CD4-positive, alpha-beta T cell (primary cell): ENCODE results near the gene CARD19. TPM values are rescaled to one million over a fixed set of nuclear protein-coding genes. Genes with fewer than 3 reads are reported as not detected.

Experiments used
- ATAC-seq: fragments of 200-7000 bp; cut with Tn5 transposase; one replicate; pipeline ENCODE4 v1.10.0; 2022; ENCODE audit warnings: mild to moderate bottlenecking; ENCODE audit not compliant: poor library complexity
- CTCF ChIA-PET: fragments of 350-600 bp; sonication (Branson Sonifier 250); formaldehyde crosslinking; loops from one replicate; lab custom pipeline; 2021; ENCODE audit warnings: antibody characterized with exemption, inconsistent platforms; lab: Charles Lee
- POLR2A ChIA-PET: fragments of 350-600 bp; sonication (Branson Sonifier 250); formaldehyde crosslinking; loops from one replicate; lab custom pipeline; 2021; ENCODE audit warnings: antibody characterized with exemption, inconsistent platforms; lab: Charles Lee
- DNase-seq, 14 experiments: peaks; one replicate each; pipeline ENCODE4 v3.0.0-alpha.2; 2013 to 2020; ENCODE audit warnings: mixed read lengths in 2 of 14
- H3K27ac ChIP-seq, 2 donors: one replicate each; pipeline versions ENCODE4 v1.5.1 to v1.7.0; 2013; ENCODE audit warnings: low read length in 2 of 2, low read depth in 1 of 2, mild to moderate bottlenecking in 1 of 2
- H3K27me3 ChIP-seq, 2 experiments: 1 replicate in 1 of 2; 2 replicates in 1 of 2; pipeline versions ENCODE4 v1.6.1 to v1.7.0; 2013; ENCODE audit warnings: low read length in 2 of 2, control low read depth in 1 of 2, mild to moderate bottlenecking in 1 of 2, moderate library complexity in 1 of 2; ENCODE audit not compliant: insufficient read depth in 2 of 2, control insufficient read depth in 1 of 2
- H3K36me3 ChIP-seq: one replicate; pipeline ENCODE4 v1.6.1; 2013; ENCODE audit warnings: low read length, control low read depth; ENCODE audit not compliant: insufficient read depth
- H3K4me1 ChIP-seq: one replicate; pipeline ENCODE4 v1.6.1; 2013; ENCODE audit warnings: low read length, control low read depth; ENCODE audit not compliant: insufficient read depth
- H3K4me3 ChIP-seq: one replicate; pipeline ENCODE4 v1.5.1; 2013; ENCODE audit warnings: mild to moderate bottlenecking, low read length, moderate library complexity
- H3K9me3 ChIP-seq, 2 experiments: 1 replicate in 1 of 2; 2 replicates in 1 of 2; pipeline versions ENCODE4 v1.6.1 to v1.7.0; 2013; ENCODE audit warnings: low read length in 2 of 2, mild to moderate bottlenecking in 2 of 2, control low read depth in 1 of 2, moderate library complexity in 1 of 2; ENCODE audit not compliant: control insufficient read depth in 1 of 2, insufficient read depth in 1 of 2
- H3K27ac Mint-ChIP-seq: one replicate; pipeline ENCODE4 v1.8.0; 2020; ENCODE audit warnings: mixed read lengths
- H3K27me3 Mint-ChIP-seq: one replicate; pipeline ENCODE4 v1.8.0; 2021; ENCODE audit warnings: mixed read lengths
- H3K36me3 Mint-ChIP-seq: one replicate; pipeline ENCODE4 v1.8.0; 2021; ENCODE audit warnings: low read depth, mixed read lengths
- H3K4me1 Mint-ChIP-seq: one replicate; pipeline ENCODE4 v1.8.0; 2021; ENCODE audit warnings: low read depth, mixed read lengths
- H3K4me3 Mint-ChIP-seq: one replicate; pipeline ENCODE4 v1.8.0; 2020; ENCODE audit warnings: mild to moderate bottlenecking, mixed read lengths
- H3K9me3 Mint-ChIP-seq: one replicate; pipeline ENCODE4 v1.8.0; 2020; ENCODE audit warnings: mixed read lengths
- intact Hi-C, 2 experiments: fragments of 100-400 bp; cut with DNase I in 1 of 2; cut with micrococcal nuclease in 1 of 2; formaldehyde crosslinking; loops; one replicate each; pipeline versions ENCODE4 v1.15.1 to v1.9.0; 2023 to 2025; cut with DNase I, micrococcal nuclease
- total RNA-seq, 174 experiments: library from RNA in 2 of 174; stranded (reverse) in 2 of 174; gene quantifications; one replicate each; pipeline ENCODE4 v1.2.3 and lab custom pipeline; 2021 to 2026
- TF ChIP-seq, protein P1 (sequence below): fragments of 200-600 bp; IDR thresholded peaks from one replicate; pipeline ENCODE4 v1.8.0; 2022; ENCODE audit warnings: antibody characterized with exemption, mild to moderate bottlenecking

CARD19 gene
- total RNA-seq, 2 experiments from 2014 or later = 38.8 to 39.2 TPM

DNA sequence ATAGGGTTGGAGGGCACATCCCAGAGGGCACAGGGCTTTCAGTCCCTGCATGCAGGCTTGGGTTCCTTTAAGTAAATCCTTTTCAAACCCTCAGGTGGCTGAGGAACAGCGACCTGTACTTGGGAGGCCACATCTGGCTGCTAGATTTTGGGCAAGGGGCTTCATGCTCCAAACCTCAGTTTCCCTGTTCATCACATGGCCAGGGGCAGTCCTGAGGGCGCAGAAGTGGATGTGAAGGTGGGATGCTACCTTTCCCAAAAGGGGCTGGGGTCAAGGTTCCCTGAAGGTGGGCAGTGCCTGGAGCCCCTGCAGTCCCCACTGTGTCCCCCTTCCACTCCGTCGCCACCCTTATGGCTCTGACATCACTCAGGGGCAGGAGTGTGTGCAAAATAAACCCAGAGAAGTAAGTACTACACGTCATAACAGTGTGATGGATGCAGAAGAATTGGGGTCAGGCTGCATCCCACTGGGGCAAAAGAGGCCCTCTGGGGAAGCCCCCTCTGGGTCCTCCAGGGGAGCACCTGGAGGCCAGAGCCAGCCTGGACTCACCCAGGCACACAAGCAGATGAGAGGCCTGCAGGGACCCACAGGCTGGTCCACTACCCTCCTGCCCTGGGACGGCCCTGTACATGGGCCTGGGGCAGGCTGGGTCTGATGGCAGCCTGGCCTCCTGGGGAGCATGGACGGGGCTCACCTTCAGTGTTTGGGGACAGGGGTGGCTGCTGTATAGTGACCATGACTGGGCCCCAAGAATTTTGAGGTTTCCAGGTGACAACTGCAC, 1.9 kb upstream of the CARD19 start:
- ChIA-PET CTCF (no interaction called here), POLR2A (interaction anchor here (0.8 to 4.6 kb wide), 14 partner anchors 9 to 472 kb away, joined by 3 to 35 read pairs (median 11); partner anchors contain the start of gene NINJ1)
- no peaks in the 10 kb centered on the region for H3K27me3 ChIP-seq
- H3K4me1 Mint-ChIP-seq = peaks cover 76% of the 10 kb centered on the region
- peaks cover 63% of the 10 kb centered on the region for H3K4me1 ChIP-seq
- ATAC-seq (no peak), DNase-seq (peak in 1 of 14 experiments; percentile 50)
- TF ChIP-seq, protein P1, sequence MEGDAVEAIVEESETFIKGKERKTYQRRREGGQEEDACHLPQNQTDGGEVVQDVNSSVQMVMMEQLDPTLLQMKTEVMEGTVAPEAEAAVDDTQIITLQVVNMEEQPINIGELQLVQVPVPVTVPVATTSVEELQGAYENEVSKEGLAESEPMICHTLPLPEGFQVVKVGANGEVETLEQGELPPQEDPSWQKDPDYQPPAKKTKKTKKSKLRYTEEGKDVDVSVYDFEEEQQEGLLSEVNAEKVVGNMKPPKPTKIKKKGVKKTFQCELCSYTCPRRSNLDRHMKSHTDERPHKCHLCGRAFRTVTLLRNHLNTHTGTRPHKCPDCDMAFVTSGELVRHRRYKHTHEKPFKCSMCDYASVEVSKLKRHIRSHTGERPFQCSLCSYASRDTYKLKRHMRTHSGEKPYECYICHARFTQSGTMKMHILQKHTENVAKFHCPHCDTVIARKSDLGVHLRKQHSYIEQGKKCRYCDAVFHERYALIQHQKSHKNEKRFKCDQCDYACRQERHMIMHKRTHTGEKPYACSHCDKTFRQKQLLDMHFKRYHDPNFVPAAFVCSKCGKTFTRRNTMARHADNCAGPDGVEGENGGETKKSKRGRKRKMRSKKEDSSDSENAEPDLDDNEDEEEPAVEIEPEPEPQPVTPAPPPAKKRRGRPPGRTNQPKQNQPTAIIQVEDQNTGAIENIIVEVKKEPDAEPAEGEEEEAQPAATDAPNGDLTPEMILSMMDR = no peak
- no peaks in the 10 kb centered on the region for H3K36me3 ChIP-seq
- H3K27ac Mint-ChIP-seq = peak overlapping the region; percentile 99
- intact Hi-C loops = loop anchor here in 1 of 2 experiments (2.0 to 5.0 kb wide), 2 partner anchors 29 to 87 kb away; no protein-coding TSS in a partner anchor
- no peaks in the 10 kb centered on the region for H3K9me3 Mint-ChIP-seq
- H3K4me3 Mint-ChIP-seq = peak overlapping the region; percentile 95
- peak overlapping the region; percentile 94 to 95 for H3K27ac ChIP-seq
- H3K4me3 ChIP-seq = no peak overlapping the region
- H3K9me3 ChIP-seq = peaks cover 0 to 12% of the 10 kb centered on the region in 2 experiments
- peaks cover 29% of the 10 kb centered on the region for H3K36me3 Mint-ChIP-seq
- no peaks in the 10 kb centered on the region for H3K27me3 Mint-ChIP-seq

DNA sequence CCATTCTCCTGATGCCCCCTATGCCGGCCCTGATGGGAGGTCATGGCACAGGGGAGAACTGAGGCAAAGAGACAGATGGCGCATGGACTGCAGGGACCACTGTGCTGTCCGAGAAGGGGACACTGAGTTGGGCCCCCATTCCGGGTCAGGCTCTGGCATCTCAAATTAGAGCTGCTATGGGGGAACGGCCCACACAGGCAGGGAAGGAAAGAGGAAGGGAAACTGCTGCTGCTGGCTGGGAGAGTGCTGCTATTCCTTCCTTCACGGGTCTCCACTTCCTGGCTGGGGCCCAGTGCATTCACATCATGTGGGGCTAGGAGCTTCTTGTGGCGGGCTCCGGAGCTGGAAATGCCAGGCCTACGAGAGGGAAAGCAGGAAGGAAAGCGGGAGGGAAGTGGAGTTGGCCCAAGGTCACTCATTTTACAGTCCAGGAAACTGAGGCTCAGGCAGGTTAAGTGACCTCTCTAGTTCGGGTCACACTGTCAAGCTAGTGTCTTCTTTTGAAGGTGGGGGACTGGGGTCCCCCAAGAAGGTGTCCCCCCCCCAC, 1.3 kb upstream of the CARD19 start:
- ChIA-PET POLR2A (interaction anchor here (0.8 to 4.6 kb wide), 20 partner anchors 8 to 471 kb away, joined by 3 to 35 read pairs (median 8); partner anchors contain the start of gene NINJ1), CTCF (interaction anchor here (1.3 kb wide), 1 partner anchor 27 kb away, joined by 4 read pairs; no protein-coding TSS in a partner anchor)
- H3K9me3 Mint-ChIP-seq = no peaks in the 10 kb centered on the region
- peak overlapping the region; percentile 62 for H3K4me3 ChIP-seq
- peak overlapping the region; percentile 99 for H3K27ac Mint-ChIP-seq
- TF ChIP-seq, protein P1 = no peak
- peak overlapping the region; percentile 95 for H3K4me3 Mint-ChIP-seq
- H3K4me1 ChIP-seq = peaks cover 70% of the 10 kb centered on the region
- peak overlapping the region; percentile 94 to 95 for H3K27ac ChIP-seq
- intact Hi-C loops = loop anchor here (1.0 to 5.0 kb wide), 5 partner anchors 30 to 332 kb away; partner anchors contain the start of gene BICD2 (in 1 of the 2)
- H3K27me3 Mint-ChIP-seq = no peaks in the 10 kb centered on the region
- no peaks in the 10 kb centered on the region for H3K27me3 ChIP-seq
- peaks cover 0 to 12% of the 10 kb centered on the region in 2 experiments for H3K9me3 ChIP-seq
- peaks cover 24% of the 10 kb centered on the region for H3K36me3 Mint-ChIP-seq
- DNase-seq (peak in 4 of 14 experiments; percentile 32 to 65 (median 48)), ATAC-seq (no peak)
- no peaks in the 10 kb centered on the region for H3K36me3 ChIP-seq
- peaks cover 79% of the 10 kb centered on the region for H3K4me1 Mint-ChIP-seq
